Inferior parietal cortex (tissue), 1 donor: Measurements from ENCODE around the gene PLXDC2.
"Not testable (repeated sequence)": the region's sequence is repeated elsewhere in the genome, so short reads cannot be mapped to it uniquely, and the experiment has no call there.

Experiments
- DNase-seq: peaks from one replicate; pipeline ENCODE4 v3.0.0-alpha.2; 2016; ENCODE audit errors: extremely low spot score

The PLXDC2 gene

GRCh38 chr10:20202337-20202736 is 386.1 kb downstream of the PLXDC2 start:
- DNase-seq, result no peak

DNA sequence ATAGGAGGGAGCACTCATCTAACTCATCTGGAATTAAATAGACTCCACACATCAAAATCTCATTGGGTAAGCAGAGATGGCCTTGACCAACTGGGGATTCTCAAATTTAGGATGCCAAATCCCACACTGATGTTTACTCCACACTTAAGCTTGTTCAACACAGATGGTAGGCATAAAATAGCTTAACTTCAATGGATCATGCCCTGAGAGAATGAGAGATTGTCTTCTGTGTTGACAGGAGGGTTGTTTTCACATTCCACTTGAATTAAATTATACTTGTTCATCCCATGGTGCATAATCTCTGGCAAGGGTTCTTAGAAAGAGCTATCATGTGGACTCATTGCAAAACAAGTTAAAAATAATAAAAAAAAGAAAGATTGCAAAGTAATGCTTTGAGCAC is 391.4 kb downstream of the PLXDC2 start:
- DNase-seq, result no peak

- not testable (repeated sequence) for DNase-seq
These were observed 392.9 kb downstream of the PLXDC2 start for GRCh38 chr10:20209098-20209497.

GRCh38 chr10:20215547-20216152 is 399.4 kb downstream of the PLXDC2 start:
- DNase-seq, result no peak

DNA sequence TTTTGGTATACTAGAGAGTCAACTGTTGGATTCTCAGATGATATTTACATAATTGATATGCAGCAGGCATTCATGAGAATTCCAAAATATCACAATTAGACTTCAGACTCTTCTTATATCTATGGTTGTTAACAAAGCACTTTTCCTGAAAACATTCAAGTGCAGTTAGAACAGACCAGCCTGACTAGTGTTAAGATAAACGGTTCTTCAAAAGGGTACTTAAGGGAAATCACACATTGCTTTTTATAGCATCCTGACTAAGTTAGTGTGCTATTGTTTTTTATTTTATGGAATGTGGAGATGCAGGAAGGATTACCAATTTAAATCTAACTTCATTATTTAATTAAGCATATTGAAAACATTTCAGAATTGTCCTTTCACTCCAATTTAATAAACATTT is 405.1 kb downstream of the PLXDC2 start:
- DNase-seq, result no peak

DNA sequence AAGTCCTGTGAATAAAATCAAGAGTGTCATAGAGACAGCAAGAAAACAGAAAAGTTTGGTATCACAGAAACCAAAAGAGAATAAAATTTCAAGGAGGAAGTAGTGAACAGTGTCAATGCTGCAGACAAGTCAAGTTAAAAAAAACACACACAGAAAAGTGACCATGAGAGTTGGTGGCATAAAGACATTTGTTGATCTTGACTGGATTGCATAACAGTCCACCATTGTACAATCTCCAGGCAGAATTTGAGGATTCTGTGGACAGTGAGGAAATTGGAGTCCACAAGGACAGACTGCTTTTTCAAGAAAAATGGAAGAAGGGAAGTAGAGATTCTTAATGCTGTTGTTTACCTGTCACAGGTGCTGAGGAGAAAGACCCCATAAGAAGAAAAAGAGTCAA is 412.5 kb downstream of the PLXDC2 start:
- DNase-seq, result no peak

DNA sequence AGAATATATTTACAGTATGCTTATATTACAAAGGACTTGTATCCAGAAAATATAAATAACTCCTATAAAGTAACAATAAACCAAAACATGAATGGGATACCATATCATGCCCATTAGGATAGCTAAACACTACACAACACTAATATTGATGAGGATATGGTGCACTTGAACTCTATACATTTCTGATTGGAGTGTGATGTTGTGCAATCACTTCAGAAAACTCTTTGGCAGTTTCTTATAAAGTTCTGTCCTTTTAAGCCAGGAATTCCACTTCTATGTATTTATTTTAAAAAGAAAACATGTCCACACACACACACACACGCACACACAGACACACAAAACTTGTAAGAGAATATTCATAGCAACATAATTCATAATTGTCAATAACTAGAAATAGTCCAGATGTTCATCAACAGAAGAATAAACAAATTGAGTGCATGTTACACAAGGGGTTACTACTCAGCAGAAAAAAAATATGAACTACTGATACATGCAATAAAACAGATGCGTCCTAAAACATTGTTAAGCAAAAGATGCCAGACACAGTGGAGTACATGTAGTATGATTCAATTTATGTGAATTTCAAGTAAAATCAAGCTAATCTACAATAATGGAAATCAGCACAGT is 416.0 kb downstream of the PLXDC2 start:
- no peak for DNase-seq

- no peak for DNase-seq
These were observed 417.2 kb downstream of the PLXDC2 start for GRCh38 chr10:20233423-20233822.

DNA sequence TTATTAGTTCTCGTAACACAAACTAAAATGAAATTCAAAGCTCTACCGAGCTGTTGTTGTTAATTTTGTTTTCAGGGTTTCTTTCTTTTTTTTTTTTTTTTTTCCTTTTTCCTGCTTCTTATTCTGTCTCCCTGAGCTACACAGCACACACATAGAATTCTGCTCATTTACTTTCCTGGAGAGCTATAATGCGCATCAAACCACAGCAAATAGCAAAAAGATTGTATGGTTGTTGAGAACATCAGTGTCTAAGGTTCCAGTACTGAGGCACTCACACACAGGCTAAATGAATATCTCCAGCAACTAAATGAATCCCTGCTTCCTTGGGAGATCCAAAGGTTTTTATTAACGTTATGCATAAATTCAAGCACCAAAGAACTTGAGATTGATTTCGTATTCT is 418.3 kb downstream of the PLXDC2 start:
- DNase-seq, result no peak

DNA sequence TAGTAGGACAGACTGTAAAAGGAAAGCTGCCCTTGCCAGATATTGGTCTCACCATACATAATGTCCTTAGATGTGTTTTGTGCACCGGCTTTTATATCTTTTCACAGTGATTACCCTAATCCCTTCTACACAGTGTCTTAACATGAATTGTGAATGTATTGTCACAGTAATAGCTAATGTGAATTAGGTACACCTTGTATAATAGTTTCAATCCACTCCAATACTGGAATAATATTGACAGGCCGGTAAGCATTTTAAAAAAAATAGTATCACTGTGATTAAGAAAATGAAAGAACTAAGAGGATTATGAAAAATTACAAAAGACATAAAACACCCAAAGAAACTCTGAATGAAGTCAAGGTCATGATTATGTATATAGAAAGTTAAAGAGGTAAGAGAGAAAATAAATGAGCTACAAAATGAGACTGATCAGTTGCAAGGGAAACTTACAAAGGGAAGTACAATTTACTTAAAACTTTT is 420.9 kb downstream of the PLXDC2 start:
- no peak for DNase-seq

DNA sequence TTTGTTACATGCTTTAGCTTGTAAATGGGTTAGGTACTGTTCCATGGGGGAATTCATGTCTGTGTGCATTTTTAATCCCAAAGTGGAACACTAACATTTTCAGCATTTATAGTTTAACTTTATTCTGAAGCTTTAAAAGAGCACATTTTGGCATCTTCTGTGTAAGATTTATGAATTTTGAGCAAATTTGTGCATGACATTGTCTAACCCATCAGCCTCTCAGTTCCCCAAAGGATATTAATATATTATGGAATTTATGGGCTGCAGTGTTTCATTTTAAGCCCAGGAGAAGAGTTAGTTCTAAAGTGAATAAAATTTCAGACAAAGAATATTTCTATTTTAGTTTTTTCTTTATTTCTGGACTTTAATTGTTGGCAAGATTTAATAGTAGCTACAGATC is 421.4 kb downstream of the PLXDC2 start:
- no peak for DNase-seq

- DNase-seq, result no peak
These were observed 424.4 kb downstream of the PLXDC2 start for GRCh38 chr10:20240643-20241042.

- no peak for DNase-seq
These were observed 431.2 kb downstream of the PLXDC2 start for GRCh38 chr10:20247454-20247853.

GRCh38 chr10:20247891-20248708 is 431.9 kb downstream of the PLXDC2 start:
- no peak for DNase-seq

- DNase-seq, result peak; percentile 32
These were observed 437.8 kb downstream of the PLXDC2 start for GRCh38 chr10:20254078-20254477.

- DNase-seq, result no peak
These were observed 438.3 kb downstream of the PLXDC2 start for GRCh38 chr10:20254497-20254896.

DNA sequence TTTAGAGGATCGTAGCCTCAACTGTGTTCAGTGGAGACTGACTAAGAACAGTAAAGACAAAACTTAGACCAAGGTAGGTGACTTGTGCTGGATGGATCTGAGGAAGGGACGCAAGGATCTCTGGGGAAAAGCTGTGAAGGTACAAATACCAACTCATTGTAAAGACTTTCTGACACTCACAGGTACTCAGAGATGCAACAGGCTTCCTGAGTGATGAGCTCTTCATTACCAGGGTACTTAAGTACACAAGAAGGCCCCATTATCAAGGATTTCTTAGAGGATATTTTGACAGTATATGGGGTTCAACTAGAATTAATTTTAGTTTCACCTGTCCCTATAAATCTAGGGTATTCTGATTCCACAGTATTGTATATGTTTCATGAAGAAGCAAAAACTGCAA is 440.7 kb downstream of the PLXDC2 start:
- no peak for DNase-seq

GRCh38 chr10:20257422-20257821 is 441.2 kb downstream of the PLXDC2 start:
- no peak for DNase-seq

GRCh38 chr10:20265146-20265545 is 448.9 kb downstream of the PLXDC2 start:
- no peak for DNase-seq

DNA sequence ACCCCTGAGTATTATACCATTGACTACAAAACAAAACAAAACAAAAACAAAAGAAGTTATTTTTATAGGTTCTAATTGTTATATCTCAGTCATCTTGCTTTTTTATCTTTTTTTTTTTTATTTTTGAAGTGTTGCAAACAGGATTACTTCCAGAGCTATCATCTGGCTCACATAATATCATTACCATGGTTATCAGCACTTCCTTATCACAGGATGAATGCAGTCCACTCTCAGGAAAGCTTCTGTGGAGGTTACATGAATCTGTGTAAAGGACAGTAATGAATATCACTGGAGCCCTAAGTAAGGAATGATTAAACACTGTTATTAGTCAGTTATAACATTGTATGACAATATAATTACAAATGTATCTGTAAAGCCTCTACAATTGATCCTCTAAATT is 451.5 kb downstream of the PLXDC2 start:
- DNase-seq, result no peak

DNA sequence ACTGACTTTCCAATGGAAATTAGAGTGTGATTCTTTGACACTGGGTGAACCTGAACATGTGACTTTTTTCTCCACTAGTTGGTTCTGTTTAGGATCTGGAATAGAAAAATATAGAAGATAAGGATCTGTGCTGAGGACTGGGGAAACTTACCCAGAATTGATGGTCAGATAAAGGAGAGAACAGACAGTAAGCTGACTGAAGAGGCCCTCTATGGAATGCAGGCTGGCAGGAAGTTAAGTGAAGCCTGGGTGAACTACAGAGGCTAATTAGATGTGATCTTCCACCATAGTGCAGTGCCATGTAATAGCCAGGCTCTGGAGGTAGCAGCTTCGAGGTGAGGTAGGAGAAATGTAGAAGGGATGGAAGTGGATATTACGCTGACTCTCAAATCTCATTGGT is 455.3 kb downstream of the PLXDC2 start:
- DNase-seq, result no peak

- DNase-seq, result no peak
These were observed 456.4 kb downstream of the PLXDC2 start for GRCh38 chr10:20272608-20273007.

GRCh38 chr10:20274571-20274970 is 458.3 kb downstream of the PLXDC2 start:
- no peak for DNase-seq
